GM18508 (cell line): ENCODE results near the gene MAP1LC3A.
"Not testable (repeated sequence)": the region's sequence is repeated elsewhere in the genome, so short reads cannot be mapped to it uniquely, and the experiment has no call there.

Source experiments
- ATAC-seq: cut with Tn5 transposase; IDR thresholded peaks from one replicate; pipeline ENCODE4 v1.9.1; 2021; ENCODE audit warnings: moderate number of reproducible peaks; ENCODE audit not compliant: insufficient read depth, unreplicated experiment

The MAP1LC3A gene

GRCh38 chr20:34558320-34559218, at the start of gene MAP1LC3A:
TSS of gene MAP1LC3A (plus strand) at chr20:34558718. CDS start at chr20:34558869, 151 bp downstream.
- ATAC-seq: no peak

GRCh38 chr20:34510575-34510974, 47.9 kb upstream of the MAP1LC3A start:
- no peak for ATAC-seq

DNA sequence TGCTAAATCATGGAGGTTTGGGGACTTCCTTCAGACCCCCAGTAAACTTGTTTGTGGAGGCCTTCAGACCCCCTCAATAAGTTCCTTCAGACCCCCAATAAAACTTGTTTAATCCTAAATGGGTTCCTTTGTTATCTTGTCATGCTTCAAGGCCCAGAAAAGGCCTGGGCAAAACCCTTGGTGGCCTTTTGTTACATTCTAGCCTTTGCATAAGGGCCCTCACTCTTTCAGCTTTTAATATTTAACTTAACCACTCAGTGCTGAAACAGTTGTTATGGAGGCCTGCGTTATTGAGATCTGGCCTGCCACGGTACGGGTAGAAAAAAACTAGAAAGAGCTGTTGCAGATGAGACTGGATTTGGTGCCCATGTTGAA, 46.6 kb upstream of the MAP1LC3A start:
- ATAC-seq: no peak

GRCh38 chr20:34512266-34512954, 46.1 kb upstream of the MAP1LC3A start:
- no peak for ATAC-seq

GRCh38 chr20:34512955-34513419, 45.5 kb upstream of the MAP1LC3A start:
- no peak for ATAC-seq

- ATAC-seq: not testable (repeated sequence)
These were observed 44.5 kb upstream of the MAP1LC3A start for GRCh38 chr20:34514034-34514433.

DNA sequence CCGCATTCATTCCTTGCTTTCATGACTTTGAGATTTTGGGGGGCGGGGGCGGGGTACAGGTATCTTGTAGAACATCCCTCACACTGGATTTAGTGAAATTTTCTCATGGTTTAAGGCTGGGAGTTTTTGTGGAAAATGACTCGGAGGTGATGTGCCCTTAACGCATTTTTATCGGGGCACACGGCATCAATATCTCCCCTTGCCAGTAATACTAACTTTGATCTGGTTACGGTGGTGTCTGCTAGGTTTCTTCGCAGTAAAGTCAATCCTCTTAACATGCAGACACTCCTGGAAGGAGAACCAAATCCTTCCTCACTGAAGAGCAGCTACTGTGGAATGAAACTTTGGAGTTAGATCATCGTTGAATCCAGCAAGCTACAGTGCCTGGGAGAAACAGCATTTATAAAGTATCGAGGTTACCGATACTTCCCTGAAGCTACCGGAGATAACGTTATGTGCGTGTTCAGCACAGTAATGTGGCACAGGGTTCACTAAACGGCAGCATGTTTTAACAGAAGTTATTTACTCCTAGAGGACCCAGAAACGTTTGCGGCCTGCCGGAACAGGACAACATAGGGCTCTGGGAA, 43.5 kb upstream of the MAP1LC3A start:
- no peak for ATAC-seq

DNA sequence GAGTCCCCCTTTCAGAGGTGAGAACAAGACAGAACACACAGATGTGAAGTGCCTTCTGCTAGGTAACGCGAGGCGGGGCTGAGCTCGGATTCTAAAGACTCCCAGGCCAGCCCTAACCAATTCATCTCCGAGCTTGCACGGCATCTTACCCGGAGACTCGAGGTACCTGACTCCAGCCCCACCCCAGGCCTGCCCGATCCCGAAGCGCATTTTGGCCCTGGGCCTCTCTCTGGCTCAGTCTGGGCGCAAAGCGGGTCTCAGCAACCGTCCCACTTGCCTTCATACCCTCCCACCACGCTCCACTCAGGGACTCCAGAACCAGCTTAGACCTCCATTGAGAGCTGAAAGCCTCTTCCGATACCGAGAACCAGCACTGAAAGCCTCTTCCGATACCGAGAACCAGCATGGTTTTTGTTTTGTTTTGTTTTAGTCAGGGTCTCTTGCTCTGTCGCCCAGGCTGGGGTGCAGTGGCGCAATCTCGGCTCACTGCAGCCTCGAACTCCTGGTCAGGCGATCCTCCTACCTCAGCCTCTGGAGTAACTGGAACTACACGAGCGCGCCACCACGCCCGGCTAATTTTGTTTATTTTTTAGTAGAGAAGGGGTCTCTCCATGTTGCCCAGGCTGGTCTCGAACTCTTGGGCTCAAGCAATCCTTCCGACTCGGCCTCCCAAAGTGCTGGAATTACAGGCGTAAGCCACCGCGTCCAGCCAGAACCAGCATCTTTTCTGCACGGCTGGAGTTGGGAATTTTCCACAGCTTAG, 42.9 kb upstream of the MAP1LC3A start:
- ATAC-seq: no peak

DNA sequence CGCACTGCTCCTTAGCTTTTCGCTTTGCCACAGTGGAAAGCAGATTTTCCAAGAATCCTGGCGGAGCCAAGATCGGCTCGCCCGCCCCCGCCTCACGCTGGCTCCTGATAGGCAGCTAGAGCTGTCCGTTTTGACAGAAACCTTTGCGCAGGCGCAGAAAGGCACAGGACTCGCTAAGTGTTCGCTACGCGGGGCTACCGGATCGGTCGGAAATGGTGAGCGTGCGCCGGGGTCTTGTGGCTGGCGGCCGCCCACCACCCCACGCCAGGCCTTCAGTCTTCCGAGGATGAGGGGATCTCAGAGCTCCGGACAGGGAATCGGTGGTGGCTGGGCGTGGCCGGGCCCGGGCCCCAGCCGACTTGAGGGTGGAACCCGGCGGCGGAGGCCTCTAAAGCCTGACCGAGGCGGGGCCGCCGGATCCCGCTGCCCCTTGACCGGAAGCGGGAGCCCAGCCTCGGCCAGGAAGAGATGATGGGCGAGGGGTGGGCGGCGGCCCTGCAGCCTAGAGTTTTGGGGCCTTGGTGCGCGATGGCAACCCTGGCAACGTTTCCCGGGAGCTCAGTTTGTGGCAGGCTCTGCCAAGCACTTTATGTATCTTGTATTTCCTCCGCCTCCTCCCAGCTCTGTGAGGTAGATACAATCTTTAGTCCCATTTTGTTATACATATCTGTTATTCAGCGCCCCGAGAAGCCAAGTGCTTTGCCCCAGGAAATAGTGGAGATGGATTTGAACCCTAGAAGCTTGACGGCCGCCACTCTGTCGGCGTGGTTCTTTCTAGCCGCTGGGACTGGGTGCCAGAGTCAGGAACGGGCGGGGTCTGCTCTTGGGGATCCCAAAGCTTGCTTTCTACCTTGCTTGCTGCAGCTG, 42.0 kb upstream of the MAP1LC3A start, which contains the start of gene DYNLRB1:
TSS of gene DYNLRB1 (plus strand) at position 176 of the 867 bp plus-strand sequence. CDS start at position 213, 37 bp downstream.
- ATAC-seq: peak; percentile 43

GRCh38 chr20:34517114-34517505, 41.4 kb upstream of the MAP1LC3A start:
- ATAC-seq: no peak

DNA sequence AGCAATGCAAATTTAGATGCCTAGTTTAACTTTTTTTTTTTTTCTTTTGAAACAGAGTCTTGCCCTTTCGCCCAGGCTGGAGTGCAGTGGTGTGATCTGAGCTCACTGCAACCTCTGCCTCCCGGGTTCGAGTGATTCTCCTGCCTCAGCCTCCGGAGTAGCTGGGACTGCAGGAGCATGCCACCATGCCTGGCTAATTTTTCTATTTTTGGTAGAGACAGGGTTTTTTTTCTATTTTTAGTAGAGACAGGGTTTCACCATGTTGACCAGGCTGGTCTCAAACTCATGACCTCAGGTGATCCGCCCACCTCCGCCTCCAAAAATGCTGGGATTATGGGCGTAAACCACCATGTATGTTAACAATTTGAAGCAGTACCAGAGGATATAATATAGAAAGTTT, 39.7 kb upstream of the MAP1LC3A start:
- ATAC-seq: not testable (repeated sequence)

- ATAC-seq: not testable (repeated sequence)
These were observed 38.7 kb upstream of the MAP1LC3A start for GRCh38 chr20:34519841-34520240.

GRCh38 chr20:34522969-34523871, 35.3 kb upstream of the MAP1LC3A start:
- no peak for ATAC-seq

GRCh38 chr20:34524426-34524825, 34.1 kb upstream of the MAP1LC3A start:
- no peak for ATAC-seq

DNA sequence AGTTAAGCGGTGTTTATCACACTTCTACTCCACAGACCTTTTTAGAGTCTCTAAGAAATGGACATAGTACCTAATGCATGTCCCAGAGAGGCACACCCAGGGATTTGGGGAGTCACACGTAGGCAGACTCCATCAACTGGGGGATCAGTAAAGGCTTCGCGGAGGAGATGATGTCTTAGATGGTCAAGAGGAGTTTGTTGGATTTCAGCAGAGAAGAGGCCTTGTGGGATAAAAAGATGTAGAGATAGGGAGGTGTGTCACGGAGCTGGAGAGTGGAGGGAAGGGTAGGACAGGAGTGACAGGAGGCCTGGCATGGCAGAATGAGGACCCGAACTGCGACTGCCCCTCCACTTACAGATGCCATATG, 33.2 kb upstream of the MAP1LC3A start:
- no peak for ATAC-seq

DNA sequence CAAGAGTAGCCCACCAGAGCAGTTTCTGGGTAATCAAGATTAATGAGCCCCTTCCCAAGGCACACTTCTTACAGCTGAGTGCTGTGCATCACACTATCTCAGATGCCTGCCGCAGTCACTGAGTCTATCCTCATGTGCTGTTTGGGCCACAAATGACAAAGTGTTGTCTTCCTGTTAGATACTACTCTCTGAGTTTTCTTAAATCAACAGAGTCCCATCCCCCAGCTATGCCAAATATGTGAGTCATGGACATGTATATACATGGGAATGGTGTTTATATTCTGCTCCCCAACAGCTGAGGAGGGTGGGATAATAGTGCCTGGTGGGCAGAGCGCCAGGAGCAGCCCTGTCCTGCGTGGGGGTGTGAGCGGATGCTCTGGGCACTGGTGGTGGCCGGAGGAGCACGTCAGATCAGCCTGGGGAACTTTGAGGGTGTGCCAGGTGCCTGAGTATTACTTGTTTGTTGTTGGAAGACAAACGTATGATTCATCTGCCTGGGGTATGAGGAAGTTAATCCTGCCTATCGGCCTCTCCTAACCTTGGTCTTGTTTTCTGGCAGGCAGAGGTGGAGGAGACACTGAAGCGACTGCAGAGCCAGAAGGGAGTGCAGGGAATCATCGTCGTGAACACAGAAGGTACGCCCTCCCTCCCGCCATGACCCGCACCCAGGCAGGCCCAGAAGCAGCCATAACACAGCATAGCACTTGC, 32.7 kb upstream of the MAP1LC3A start:
- ATAC-seq: no peak

GRCh38 chr20:34526466-34526865, 32.1 kb upstream of the MAP1LC3A start:
- no peak for ATAC-seq

DNA sequence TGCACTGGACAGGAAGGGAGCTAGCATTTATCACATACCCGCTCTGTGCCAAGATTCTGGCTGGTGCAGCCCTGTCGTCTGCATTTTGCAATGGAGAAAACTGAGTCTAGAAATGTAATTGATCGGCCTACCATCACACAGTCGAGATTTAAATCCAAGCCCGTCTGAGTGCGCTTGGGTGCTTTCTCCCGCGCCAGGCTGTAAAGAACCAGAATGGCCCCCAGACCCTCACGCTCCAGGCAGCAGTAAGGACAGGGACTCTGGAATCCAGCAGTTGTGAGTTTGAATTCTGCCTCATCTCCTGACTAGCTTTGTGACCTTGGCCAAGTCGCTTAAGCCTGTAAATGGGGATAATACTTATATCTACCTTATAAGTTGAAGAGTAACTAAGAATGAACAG, 31.5 kb upstream of the MAP1LC3A start:
- no peak for ATAC-seq
